HG03039 (cell line): ENCODE measurements around the gene PPA1.
"Not testable (repeated sequence)": the region's sequence is repeated elsewhere in the genome, so short reads cannot be mapped to it uniquely, and the experiment has no call there.

Source experiments
- ATAC-seq: cut with Tn5 transposase; IDR thresholded peaks from one replicate; pipeline ENCODE4 v1.9.1; 2021; ENCODE audit warnings: mild to moderate bottlenecking, moderate library complexity; ENCODE audit not compliant: unreplicated experiment

PPA1 gene

GRCh38 chr10:70175516-70175915 is 57.7 kb downstream of the PPA1 start:
- ATAC-seq: no peak

DNA sequence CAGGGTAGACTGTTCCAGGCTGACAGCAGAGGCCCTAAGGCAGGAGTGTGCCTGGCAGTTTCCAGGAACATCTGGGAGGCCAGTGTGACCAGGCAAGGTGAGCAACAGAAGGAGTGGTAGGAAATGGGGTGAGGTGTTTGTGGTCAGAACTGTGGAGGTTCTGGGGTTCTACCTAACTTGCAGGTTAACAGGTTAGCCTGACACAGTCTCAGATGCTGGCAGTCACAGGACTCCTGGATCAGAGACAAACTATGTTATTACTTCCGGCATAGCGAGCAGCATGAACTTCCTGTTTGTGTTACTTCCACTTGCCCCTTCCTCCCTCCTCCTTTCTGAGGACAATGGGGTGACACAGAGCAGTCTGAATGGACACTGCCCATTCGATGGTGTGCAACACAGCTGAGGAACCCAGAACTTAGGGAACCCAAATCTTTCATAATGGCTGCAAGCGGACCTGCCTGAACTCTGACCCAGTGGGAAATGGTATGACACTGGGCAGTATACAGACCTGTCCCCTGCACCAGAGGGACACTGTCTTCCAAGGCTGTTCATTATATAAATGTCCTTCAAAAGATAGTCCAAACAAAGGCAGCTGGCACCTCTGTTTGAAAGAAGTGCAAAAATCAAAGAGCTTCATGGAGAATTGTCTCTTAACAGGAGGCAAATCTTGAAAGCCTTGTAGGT is 59.0 kb downstream of the PPA1 start:
- no peak for ATAC-seq

DNA sequence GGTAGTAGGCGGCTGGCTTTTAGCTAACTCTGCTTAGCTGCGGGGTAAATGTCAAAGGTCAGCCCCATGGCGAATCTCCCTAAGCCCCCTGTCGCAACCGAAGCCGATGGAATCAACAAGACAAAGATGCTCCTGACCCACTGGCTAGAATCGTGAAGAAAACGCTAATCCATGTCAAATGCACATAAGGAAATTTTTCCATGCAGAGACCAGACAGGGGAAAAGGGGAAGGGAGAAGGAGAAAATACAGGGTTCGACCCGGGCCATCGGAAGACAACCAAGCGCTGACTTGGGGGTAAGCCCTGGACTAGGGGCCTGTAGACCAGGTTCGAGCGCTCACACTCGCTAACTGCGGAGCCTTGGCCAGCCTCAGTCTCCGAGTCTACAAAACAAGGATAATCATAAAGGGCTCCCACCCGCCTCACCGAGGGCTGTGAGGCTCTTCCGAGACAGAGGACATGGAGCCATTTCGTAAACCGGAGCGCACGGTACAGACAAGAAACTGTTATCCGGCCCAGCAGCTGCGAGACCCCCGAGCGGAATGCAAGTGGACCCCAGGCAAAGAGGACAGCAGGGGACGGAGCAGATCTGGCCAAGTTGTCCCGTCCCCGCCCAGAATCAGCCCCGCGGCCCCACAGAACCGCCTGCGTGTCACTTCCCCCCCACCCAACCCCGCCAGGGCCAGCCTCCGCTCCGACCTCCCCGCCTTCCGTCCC is 63.4 kb downstream of the PPA1 start:
- ATAC-seq: no peak

DNA sequence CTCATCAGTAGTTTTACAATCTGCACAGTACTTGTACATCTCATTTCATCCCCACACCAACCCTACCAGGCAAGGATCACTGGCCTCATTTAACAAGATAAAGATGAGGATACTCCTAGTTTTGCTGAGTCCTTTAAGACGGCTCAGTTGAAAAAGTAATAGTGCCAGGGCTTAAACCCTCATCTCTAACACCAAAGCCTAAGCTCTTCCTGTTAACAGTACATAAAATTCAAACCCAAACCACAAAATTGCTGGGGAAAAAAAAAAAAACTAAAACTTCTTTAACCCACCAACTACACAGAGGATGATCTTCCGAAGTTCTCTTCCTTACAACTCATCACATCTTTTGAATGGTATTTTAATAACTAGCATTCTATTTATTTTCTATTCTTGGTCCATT is 64.2 kb downstream of the PPA1 start:
- ATAC-seq: no peak

- ATAC-seq: no peak
Observed at GRCh38 chr10:70167246-70167645, 66.0 kb downstream of the PPA1 start.

DNA sequence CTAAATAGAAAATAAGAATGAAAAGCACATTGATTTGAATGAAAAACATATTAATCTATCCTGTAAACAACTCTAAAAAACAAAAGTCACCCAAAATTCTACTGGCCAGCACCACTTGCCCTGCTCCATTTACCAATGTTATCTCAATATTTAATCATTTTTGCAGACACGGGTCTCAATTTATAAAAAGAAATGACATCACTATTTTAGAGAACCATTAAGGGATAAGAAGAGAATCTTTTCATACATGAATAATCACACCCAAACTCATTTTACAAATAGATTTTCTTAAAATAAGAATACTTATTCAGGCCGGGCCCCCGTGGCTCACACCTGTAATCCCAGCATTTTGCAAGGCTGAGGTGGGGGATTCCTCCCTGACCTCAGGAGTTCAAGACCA is 66.8 kb downstream of the PPA1 start:
- no peak for ATAC-seq

GRCh38 chr10:70164163-70164562 is 69.1 kb downstream of the PPA1 start:
- no peak for ATAC-seq

DNA sequence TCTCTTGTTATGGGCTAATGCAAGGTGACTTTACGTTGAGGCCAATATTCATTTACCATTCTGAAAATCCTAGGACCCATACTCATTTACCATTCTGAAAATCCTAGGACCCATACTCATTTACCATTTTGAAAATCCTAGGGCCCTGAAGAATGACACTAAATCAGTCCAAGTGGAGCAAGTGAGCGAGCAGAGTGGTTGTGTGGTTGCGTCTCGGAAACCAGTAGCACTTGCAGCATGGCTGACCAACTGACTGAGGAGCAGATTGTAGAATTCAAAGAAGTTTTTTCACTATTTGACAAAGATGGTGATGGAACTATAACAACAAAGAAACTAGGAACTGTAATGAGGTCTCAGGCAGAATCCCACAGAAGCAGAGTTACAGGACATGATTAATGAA is 69.8 kb downstream of the PPA1 start:
- no peak for ATAC-seq

- ATAC-seq: peak; percentile 61
Observed at GRCh38 chr10:70162892-70163201, 70.4 kb downstream of the PPA1 start.

- no peak for ATAC-seq
Observed at GRCh38 chr10:70162151-70162891, 70.9 kb downstream of the PPA1 start.

DNA sequence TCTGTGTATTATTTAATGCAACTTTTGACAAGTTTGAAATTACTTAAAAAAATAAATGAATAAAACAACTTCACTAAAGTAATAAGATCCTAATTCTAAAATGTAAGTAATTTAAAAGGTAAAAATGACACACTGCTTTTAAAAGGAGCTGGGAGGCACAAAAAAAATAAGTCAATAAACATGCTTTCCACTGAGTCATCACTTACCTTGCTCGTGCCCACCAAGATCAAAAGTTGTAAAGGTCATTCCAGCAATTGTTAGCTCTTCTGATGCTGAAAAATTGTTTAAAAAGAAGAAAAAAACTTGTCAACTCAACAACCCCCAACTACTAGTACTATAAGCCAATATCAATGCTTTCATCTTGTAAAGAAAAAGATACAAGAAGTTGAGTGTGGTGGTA is 72.4 kb downstream of the PPA1 start:
- ATAC-seq: no peak

GRCh38 chr10:70159366-70159765 is 73.9 kb downstream of the PPA1 start:
- not testable (repeated sequence) for ATAC-seq

DNA sequence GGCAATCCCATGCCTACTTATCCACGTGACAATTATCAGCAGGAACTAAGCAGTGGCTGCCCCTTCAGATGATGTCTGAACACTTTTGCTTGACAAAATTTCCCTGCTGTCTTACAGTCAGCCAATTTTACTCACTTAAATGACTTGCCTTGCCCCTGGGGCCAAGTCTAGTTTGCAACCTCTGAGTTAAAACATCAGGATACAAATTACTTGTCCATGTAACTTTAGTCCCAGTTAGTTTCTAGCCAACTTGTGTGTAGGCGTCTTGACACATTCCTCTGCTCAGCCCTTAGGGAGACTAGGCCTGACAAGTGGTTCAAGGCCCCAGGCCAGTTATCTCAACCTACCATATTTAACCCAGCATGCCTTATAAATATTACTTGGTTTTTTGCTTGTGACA is 75.1 kb downstream of the PPA1 start:
- ATAC-seq: no peak

GRCh38 chr10:70155255-70155838 is 77.9 kb downstream of the PPA1 start:
- ATAC-seq: no peak
